SK-N-SH (cell line): Measurements from ENCODE around the gene MSL3. TPM values are rescaled to one million over a fixed set of nuclear protein-coding genes. Genes with fewer than 3 reads are reported as not detected.

Source experiments
- CTCF ChIA-PET: fragments of 300-600, 350-600 bp; formaldehyde crosslinking; extraction: SDS; loops from one replicate; lab custom pipeline; 2021; lab: Yijun Ruan, JAX
- POLR2A ChIA-PET: fragments of 350-600 bp; sonication (Branson Sonifier 250); formaldehyde crosslinking; extraction: SDS; loops from one replicate; lab custom pipeline; 2020; ENCODE audit warnings: antibody characterized with exemption, inconsistent platforms; lab: Yijun Ruan, JAX
- DNase-seq: peaks from one replicate; pipeline ENCODE4 v3.0.0; 2012
- H2AFZ ChIP-seq: fragments of 200-600 bp; sonication (generic); 2 replicates; pipeline ENCODE4 v1.8.1; 2016; ENCODE audit warnings: antibody characterized with exemption, mild to moderate bottlenecking, low read depth
- H3F3A ChIP-seq: fragments of 200-600 bp; sonication (generic); replicated peaks from 2 replicates; pipeline ENCODE3; 2016; ENCODE audit warnings: antibody characterized with exemption, mild to moderate bottlenecking; ENCODE audit not compliant: insufficient read depth
- H3K27ac ChIP-seq, 2 experiments: fragments of 200-500 bp in 1 of 2; fragments of 200-600 bp in 1 of 2; sonication (Bioruptor generic) in 1 of 2; sonication (generic), shearing (Covaris generic) in 1 of 2; 2 replicates each; pipeline versions ENCODE4 v1.5.1 to v1.6.1; 2014 to 2016; ENCODE audit warnings: low read depth in 2 of 2, inconsistent platforms in 1 of 2, low read length in 1 of 2, mild to moderate bottlenecking in 1 of 2, mixed read lengths in 1 of 2
- H3K27me3 ChIP-seq: fragments of 200-600 bp; sonication (generic), shearing (Covaris generic); 2 replicates; pipeline ENCODE4 v1.6.1; 2016; ENCODE audit warnings: mixed run types; ENCODE audit not compliant: insufficient read depth
- H3K36me3 ChIP-seq, 2 experiments: fragments of 200-500 bp in 1 of 2; fragments of 200-600 bp in 1 of 2; sonication (Bioruptor generic) in 1 of 2; sonication (generic) in 1 of 2; replicated peaks in 1 of 2; 2 replicates each; pipeline versions ENCODE3 to v1.5.1; 2014 to 2016; ENCODE audit warnings: low read length in 1 of 2, mild to moderate bottlenecking in 1 of 2; ENCODE audit not compliant: insufficient read depth in 2 of 2, control insufficient read depth in 1 of 2
- H3K4me1 ChIP-seq, 2 experiments: fragments of 200-500 bp in 1 of 2; fragments of 200-600 bp in 1 of 2; sonication (Bioruptor generic) in 1 of 2; sonication (generic), shearing (Covaris generic) in 1 of 2; 2 replicates each; pipeline versions ENCODE4 v1.5.1 to v1.6.1; 2014 to 2016; ENCODE audit warnings: low read depth in 1 of 2, low read length in 1 of 2, mixed run types in 1 of 2; ENCODE audit not compliant: insufficient read depth in 2 of 2, control insufficient read depth in 1 of 2
- H3K4me2 ChIP-seq: fragments of 200-600 bp; sonication (generic), shearing (Covaris generic); 2 replicates; pipeline ENCODE4 v1.6.1; 2017; ENCODE audit warnings: mixed run types
- H3K4me3 ChIP-seq, 2 experiments: fragments of 200-500 bp in 1 of 2; fragments of 200-600 bp in 1 of 2; sonication (Bioruptor generic) in 1 of 2; sonication (generic), shearing (Covaris generic) in 1 of 2; 2 replicates each; pipeline versions ENCODE4 v1.5.1 to v1.8.1; 2014 to 2016; ENCODE audit warnings: low read depth in 2 of 2, inconsistent platforms in 1 of 2, low read length in 1 of 2, mild to moderate bottlenecking in 1 of 2, mixed read lengths in 1 of 2, moderate library complexity in 1 of 2
- H3K79me2 ChIP-seq: fragments of 200-600 bp; sonication (generic); 2 replicates; pipeline ENCODE4 v1.8.1; 2017; ENCODE audit warnings: mild to moderate bottlenecking; ENCODE audit not compliant: insufficient read depth
- H3K9ac ChIP-seq: fragments of 200-600 bp; sonication (generic); 2 replicates; pipeline ENCODE4 v1.6.1; 2017; ENCODE audit warnings: mixed run types
- H3K9me2 ChIP-seq: fragments of 200-600 bp; sonication (generic); 2 replicates; pipeline ENCODE4 v1.6.1; 2017; ENCODE audit warnings: mixed run types
- H3K9me3 ChIP-seq: fragments of 200-600 bp; sonication (generic); 2 replicates; pipeline ENCODE4 v1.6.1; 2017; ENCODE audit warnings: mixed run types, mild to moderate bottlenecking, moderate library complexity
- H4K20me1 ChIP-seq: fragments of 200-600 bp; sonication (generic); 2 replicates; pipeline ENCODE4 v1.6.1; 2017; ENCODE audit warnings: mild to moderate bottlenecking, mixed run types; ENCODE audit not compliant: insufficient read depth
- ELF1 ChIP-seq: IDR thresholded peaks from 2 replicates; pipeline ENCODE4 v1.4.0; 2012
- EP300 ChIP-seq, 2 experiments: IDR thresholded peaks; 2 replicates each; pipeline versions ENCODE4 v1.4.0 to v1.6.1; 2012; ENCODE audit warnings: borderline replicate concordance in 1 of 2, low read depth in 1 of 2, low read length in 1 of 2
- FOXJ3 ChIP-seq: sonication (generic); formaldehyde crosslinking; IDR thresholded peaks from 2 replicates; pipeline ENCODE4 v1.5.1; 2020; ENCODE audit warnings: mild to moderate bottlenecking, missing genetic modification reagents
- FOXM1 ChIP-seq: IDR thresholded peaks from 2 replicates; pipeline ENCODE4 v1.4.0; 2012; ENCODE audit warnings: low read depth, mild to moderate bottlenecking
- GABPA ChIP-seq: IDR thresholded peaks from 2 replicates; pipeline ENCODE4 v1.4.0; 2012; ENCODE audit warnings: low read depth, mild to moderate bottlenecking
- GATA2 ChIP-seq: sonication (generic); formaldehyde crosslinking; IDR thresholded peaks from 2 replicates; pipeline ENCODE4 v1.5.0; 2020; ENCODE audit warnings: mild to moderate bottlenecking, missing genetic modification reagents
- JUND ChIP-seq: IDR thresholded peaks from 2 replicates; pipeline ENCODE4 v1.4.0; 2012
- MAX ChIP-seq: IDR thresholded peaks from 2 replicates; pipeline ENCODE4 v1.4.0; 2012; ENCODE audit warnings: low read depth
- NRF1 ChIP-seq: IDR thresholded peaks from 2 replicates; pipeline ENCODE4 v1.6.1; 2012; ENCODE audit warnings: low read depth, mild to moderate bottlenecking, low read length
- PBX3 ChIP-seq: IDR thresholded peaks from 2 replicates; pipeline ENCODE4; 2012
- POLR2AphosphoS5 ChIP-seq: IDR thresholded peaks from 2 replicates; pipeline ENCODE4 v1.6.1; 2012; ENCODE audit warnings: low read depth, low read length
- RFX5 ChIP-seq: IDR thresholded peaks from 2 replicates; pipeline ENCODE4 v1.6.1; 2012; ENCODE audit warnings: mild to moderate bottlenecking, improper control_type of control experiment, low read length
- RXRA ChIP-seq: IDR thresholded peaks from 2 replicates; pipeline ENCODE4 v1.4.0; 2012; ENCODE audit warnings: low read depth, mild to moderate bottlenecking, borderline replicate concordance
- SMC3 ChIP-seq: IDR thresholded peaks from 2 replicates; pipeline ENCODE4 v1.6.1; 2012; ENCODE audit warnings: low read depth, low read length, improper control_type of control experiment
- USF1 ChIP-seq: IDR thresholded peaks from 2 replicates; pipeline ENCODE4 v1.4.0; 2012; ENCODE audit warnings: low read depth, borderline replicate concordance
- USF2 ChIP-seq: fragments of 150-350 bp; IDR thresholded peaks from 2 replicates; pipeline ENCODE4 v1.6.1; 2017; ENCODE audit warnings: antibody characterized with exemption, low read length, low read depth, borderline replicate concordance
- YY1 ChIP-seq: IDR thresholded peaks from 2 replicates; pipeline ENCODE4 v1.4.0; 2012; ENCODE audit warnings: low read depth, mild to moderate bottlenecking
- ZBTB33 ChIP-seq: IDR thresholded peaks from 2 replicates; pipeline ENCODE4 v1.4.0; 2012; ENCODE audit warnings: low read depth, borderline replicate concordance
- WGBS: methylation state at CpG from one replicate; pipeline ENCODE4 v1.1.6; 2017; ENCODE audit warnings: low lambda C conversion rate; 5-methylcytosine and 5-hydroxymethylcytosine counted together
- polyA plus RNA-seq, 3 experiments: library from polyadenylated mRNA; depleted of rRNA; stranded (reverse); fragments of >200 nt; gene quantifications; 2 replicates each; pipeline ENCODE4 v1.2.3, GENCODE V29; 2012

The MSL3 gene
- polyA plus RNA-seq, 1 of the 3 experiments (the other 2 are of a cell fraction): 21.8 TPM

GRCh38 chrX:11781734-11782370, 23.8 kb downstream of the MSL3 start:
- H4K20me1 ChIP-seq: no peaks in the 10 kb centered on the region
- H3K9me3 ChIP-seq: no peaks in the 10 kb centered on the region
- WGBS: 48% methylated on average over 3 of the region's 3 CpGs
- no peaks in the 10 kb centered on the region for H3K79me2 ChIP-seq
- no peak overlapping the region for H2AFZ ChIP-seq
- TF ChIP-seq ELF1 (no peak), USF1 (no peak), EP300 (IDR thresholded peaks at IDR 0.05; ENCODE audit: borderline replicate concordance in 1 of 2, low read depth in 1 of 2, low read length in 1 of 2) (no peak), PBX3 (no peak), GATA2 (CRISPR knock-in tag) (no peak), YY1 (no peak), SMC3 (no peak), FOXJ3 (CRISPR knock-in tag) (no peak), GABPA (no peak), JUND (no peak), NRF1 (no peak), MAX (no peak), RFX5 (no peak), RXRA (no peak), POLR2AphosphoS5 (no peak), FOXM1 (no peak), USF2 (no peak), ZBTB33 (no peak)
- no peaks in the 10 kb centered on the region for H3F3A ChIP-seq
- H3K4me3 ChIP-seq: no peak overlapping the region
- no peaks in the 10 kb centered on the region for H3K36me3 ChIP-seq
- no peak for DNase-seq
- H3K9ac ChIP-seq: no peak overlapping the region
- no peaks in the 10 kb centered on the region for H3K4me1 ChIP-seq
- ChIA-PET POLR2A (no interaction called here), CTCF (interaction anchor here (4.2 kb wide), 1 partner anchor 11 kb away, joined by 24 read pairs; no protein-coding TSS in a partner anchor)
- no peak overlapping the region for H3K27ac ChIP-seq
- H3K27me3 ChIP-seq: no peaks in the 10 kb centered on the region
- H3K9me2 ChIP-seq: no peaks in the 10 kb centered on the region
- H3K4me2 ChIP-seq: no peak overlapping the region
